ENCODE data around the gene STK32A.

STK32A gene

DNA sequence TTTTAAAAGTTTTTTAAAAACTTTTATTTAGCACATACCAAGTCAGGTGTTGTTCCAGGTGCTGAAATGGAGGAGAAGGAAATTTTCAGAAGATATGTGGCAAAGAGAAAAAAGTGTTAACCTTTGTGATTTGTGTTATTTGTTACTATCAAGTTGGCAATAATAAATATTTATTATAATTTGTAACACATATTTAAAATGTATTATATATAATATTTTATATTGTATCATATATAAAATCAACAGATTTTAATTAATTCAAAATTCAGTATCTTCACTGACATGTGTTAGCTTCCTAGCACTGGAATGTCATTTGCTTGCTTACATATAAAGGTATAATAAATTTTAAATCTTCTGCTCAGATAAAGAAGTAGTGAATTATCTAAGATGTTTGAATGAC, 71.5 kb downstream of the STK32A start:
- no peaks in the 10 kb centered on the region for H3K36me3 Mint-ChIP-seq
- no peaks in the 10 kb centered on the region for H3K27me3 Mint-ChIP-seq
- peaks cover 6% of the 10 kb centered on the region for H3K9me3 Mint-ChIP-seq (ENCODE audit: low read depth)
- no peak overlapping the region for H3K27ac Mint-ChIP-seq
- H3K4me3 Mint-ChIP-seq: no peak overlapping the region
- H3K4me1 Mint-ChIP-seq (ENCODE audit: low read depth): no peaks in the 10 kb centered on the region

DNA sequence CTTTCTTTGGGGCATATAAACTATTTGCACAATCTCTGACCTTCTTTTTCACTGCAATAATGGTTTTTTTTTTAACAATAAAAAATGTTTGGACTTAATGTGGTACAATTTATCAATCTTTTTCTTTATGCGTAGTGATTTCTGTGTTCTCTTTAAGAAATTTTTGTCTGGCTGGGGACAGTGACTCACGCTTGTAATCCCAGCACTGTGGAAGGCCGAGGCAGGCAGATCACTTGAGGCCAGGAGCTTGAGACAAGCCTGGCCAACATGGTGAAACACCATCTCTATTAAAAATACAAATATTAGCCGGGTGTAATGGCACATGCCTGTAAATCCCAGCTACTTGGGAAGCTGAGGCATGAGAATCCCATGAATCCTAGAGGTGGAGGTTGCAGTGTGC, 72.3 kb downstream of the STK32A start:
- Mint-ChIP-seq H3K36me3 (no peaks in the 10 kb centered on the region), H3K9me3 (ENCODE audit: low read depth) (peaks cover 6% of the 10 kb centered on the region), H3K4me3 (no peak overlapping the region), H3K27ac (no peak overlapping the region), H3K4me1 (ENCODE audit: low read depth) (no peaks in the 10 kb centered on the region), H3K27me3 (no peaks in the 10 kb centered on the region)

DNA sequence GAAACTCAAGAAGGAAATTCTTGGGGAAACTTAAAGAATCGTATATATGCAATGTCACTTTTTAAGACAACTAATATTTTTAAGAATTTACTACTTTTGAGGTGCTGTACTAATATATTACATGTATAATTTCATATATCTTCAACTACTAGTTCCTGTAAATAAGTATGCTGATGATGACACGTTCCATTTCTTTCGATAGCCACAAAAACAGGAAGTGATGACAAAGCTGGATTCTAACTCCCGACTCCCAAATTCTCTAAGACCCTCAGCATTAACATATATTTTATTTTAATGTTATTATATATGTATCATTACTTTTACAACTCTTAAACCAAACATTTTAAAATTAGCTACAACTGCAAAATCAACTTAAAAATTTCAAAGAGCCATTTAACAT, 74.8 kb downstream of the STK32A start:
- Mint-ChIP-seq H3K4me3 (no peak overlapping the region), H3K27me3 (no peaks in the 10 kb centered on the region), H3K36me3 (no peaks in the 10 kb centered on the region), H3K4me1 (ENCODE audit: low read depth) (no peaks in the 10 kb centered on the region), H3K27ac (no peak overlapping the region), H3K9me3 (ENCODE audit: low read depth) (peaks cover under 1% of the 10 kb centered on the region)

DNA sequence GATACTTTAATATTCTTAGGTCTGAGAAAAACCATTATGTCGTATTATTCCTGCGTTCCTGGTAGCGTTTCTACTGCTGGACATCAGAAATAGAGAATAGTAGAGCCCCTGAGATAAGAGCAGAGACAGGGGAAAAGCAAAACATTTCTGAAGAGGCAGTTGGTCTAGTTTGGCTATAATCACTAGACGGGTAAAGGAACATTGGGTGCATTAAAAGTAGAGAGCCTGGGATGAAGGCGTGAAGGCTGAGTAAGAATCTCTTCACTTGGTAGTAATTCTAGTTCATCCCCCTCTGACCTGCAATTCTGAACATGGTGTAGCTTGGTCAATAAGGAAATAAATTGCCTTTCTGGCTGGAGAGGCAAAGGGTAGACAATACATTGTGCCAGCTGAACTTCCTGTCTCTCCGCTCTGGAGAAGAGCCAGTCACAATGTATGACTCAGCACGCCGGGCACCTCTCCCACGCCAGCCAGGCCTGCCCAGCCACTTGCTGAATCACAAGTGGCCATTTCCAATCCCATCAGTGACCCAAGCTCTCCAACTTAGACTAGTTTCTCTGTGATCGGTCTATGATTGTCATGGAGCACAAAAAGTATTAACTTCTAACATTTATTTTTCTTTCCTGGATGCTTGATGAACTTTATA, 75.4 kb downstream of the STK32A start:
- Mint-ChIP-seq H3K9me3 (ENCODE audit: low read depth) (no peaks in the 10 kb centered on the region), H3K4me3 (no peak overlapping the region), H3K4me1 (ENCODE audit: low read depth) (no peaks in the 10 kb centered on the region), H3K27ac (no peak overlapping the region), H3K36me3 (no peaks in the 10 kb centered on the region), H3K27me3 (no peaks in the 10 kb centered on the region)

DNA sequence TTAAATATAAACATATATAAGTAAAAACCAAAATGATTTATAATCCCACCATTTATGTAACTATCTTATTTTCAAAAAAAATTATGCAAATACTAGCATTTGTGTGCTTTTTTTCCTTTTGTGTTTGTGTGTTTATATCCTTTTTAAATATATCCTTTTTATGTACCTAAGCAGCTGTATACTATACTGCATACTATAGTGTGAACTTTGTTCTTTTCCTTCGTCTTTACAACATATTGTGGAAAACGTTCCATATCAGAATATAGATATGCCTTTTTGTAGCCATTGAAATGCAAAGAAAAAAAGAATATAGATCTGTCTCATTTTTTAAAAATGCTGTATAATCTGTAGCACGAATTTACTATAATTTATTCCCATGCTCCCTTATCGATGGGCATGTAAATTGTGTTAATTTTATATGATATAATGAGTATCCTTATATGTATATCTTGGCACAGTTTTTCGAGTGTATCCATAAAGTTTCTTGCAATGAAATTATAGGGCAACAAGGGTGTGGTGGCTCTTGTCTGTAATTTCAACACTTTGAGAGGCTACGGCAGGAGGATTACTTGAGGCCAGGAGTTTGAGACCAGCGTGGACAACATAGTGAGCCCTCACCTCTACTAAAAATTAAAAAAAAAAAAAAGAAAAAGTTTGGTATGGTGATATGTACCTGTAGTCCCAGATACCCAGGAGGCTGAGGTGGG, 83.3 kb downstream of the STK32A start:
- Mint-ChIP-seq H3K4me1 (ENCODE audit: low read depth) (no peaks in the 10 kb centered on the region), H3K4me3 (no peak overlapping the region), H3K9me3 (ENCODE audit: low read depth) (no peaks in the 10 kb centered on the region), H3K27me3 (no peaks in the 10 kb centered on the region), H3K36me3 (no peaks in the 10 kb centered on the region), H3K27ac (no peak overlapping the region)

DNA sequence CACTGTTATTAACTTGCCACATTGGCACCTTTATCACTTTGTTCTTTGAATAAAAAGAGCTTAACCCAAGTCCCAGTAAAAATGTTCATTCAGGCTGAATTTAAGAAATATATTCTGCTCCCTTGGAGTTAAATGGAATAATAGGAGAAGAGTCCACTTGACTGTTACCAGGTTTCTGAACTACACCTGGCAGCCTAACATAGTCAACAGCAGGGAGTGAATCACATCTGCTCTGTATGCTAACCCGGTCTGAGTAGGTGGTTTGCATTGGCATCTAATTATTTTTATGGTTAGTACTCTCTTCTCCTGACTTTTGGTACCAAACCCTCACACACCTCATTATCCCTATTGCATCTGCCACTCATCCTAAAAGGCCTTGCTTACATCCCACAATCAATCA, 86.7 kb downstream of the STK32A start:
- Mint-ChIP-seq H3K36me3 (no peaks in the 10 kb centered on the region), H3K4me3 (no peak overlapping the region), H3K27me3 (no peaks in the 10 kb centered on the region), H3K27ac (no peak overlapping the region), H3K4me1 (ENCODE audit: low read depth) (no peaks in the 10 kb centered on the region), H3K9me3 (ENCODE audit: low read depth) (no peaks in the 10 kb centered on the region)

DNA sequence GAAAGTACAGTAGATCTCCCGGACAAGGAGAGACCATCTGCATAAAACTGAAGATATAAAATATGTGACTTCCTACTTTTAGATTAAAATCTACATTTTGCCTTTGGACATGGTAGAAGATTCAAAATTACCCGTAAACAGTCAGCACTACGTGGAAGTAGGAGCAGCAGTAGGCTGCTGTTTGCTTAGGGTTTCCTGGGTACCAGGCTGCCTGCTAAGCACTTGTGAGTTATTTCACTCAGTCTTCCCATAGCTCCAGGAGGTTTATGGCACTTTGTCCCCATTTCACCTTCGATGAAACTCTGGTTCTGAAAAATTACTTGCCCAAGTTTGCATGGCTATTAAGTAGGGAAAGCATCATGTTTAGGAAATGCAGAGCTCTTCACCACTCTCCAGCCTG, 92.6 kb downstream of the STK32A start:
- Mint-ChIP-seq H3K9me3 (ENCODE audit: low read depth) (no peaks in the 10 kb centered on the region), H3K4me1 (ENCODE audit: low read depth) (no peaks in the 10 kb centered on the region), H3K4me3 (no peak overlapping the region), H3K27me3 (no peaks in the 10 kb centered on the region), H3K36me3 (no peaks in the 10 kb centered on the region), H3K27ac (no peak overlapping the region)

DNA sequence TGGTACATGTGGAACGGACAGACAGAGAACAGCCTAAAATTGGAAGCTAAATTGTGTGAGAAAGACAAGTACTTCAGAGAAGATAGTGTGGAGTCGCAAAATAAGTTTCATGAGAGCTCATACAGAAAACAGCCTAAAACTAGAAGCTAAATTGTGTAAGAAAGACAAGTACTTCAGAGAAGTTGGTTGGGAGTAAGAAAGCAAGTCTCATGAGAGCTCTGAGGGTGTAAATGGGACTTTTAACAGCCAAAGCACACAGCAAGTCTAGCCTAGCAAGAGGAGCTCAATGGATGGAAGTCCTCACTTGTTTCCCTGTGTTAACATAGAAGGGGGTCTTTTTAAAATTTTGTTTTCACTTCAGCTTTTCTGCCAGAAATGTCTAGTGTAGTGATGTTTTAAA, 93.1 kb downstream of the STK32A start:
- no peaks in the 10 kb centered on the region for H3K4me1 Mint-ChIP-seq (ENCODE audit: low read depth)
- H3K4me3 Mint-ChIP-seq: no peak overlapping the region
- H3K27ac Mint-ChIP-seq: no peak overlapping the region
- H3K9me3 Mint-ChIP-seq (ENCODE audit: low read depth): no peaks in the 10 kb centered on the region
- no peaks in the 10 kb centered on the region for H3K27me3 Mint-ChIP-seq
- H3K36me3 Mint-ChIP-seq: no peaks in the 10 kb centered on the region

DNA sequence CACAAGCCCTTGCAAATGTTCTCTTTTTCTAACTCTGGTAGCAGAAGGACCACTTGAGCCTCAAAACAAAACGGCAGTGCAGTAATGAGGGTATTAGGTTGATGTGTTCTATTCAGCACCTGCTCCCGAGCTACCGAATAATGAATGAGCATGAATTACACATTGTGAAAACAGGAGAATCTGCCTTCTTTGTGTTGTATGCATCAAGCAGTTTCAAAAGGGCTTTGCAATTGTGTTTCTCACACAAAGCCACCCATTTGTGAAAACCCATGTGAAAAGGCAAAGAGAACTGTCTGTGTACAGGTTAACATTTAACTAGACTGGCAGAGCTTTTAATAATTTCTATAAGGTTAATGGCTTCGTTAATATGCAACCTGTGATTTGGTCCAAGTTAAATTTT, 97.8 kb downstream of the STK32A start:
- no peaks in the 10 kb centered on the region for H3K4me1 Mint-ChIP-seq (ENCODE audit: low read depth)
- no peaks in the 10 kb centered on the region for H3K9me3 Mint-ChIP-seq (ENCODE audit: low read depth)
- no peaks in the 10 kb centered on the region for H3K36me3 Mint-ChIP-seq
- no peak overlapping the region for H3K4me3 Mint-ChIP-seq
- H3K27ac Mint-ChIP-seq: no peak overlapping the region
- no peaks in the 10 kb centered on the region for H3K27me3 Mint-ChIP-seq

DNA sequence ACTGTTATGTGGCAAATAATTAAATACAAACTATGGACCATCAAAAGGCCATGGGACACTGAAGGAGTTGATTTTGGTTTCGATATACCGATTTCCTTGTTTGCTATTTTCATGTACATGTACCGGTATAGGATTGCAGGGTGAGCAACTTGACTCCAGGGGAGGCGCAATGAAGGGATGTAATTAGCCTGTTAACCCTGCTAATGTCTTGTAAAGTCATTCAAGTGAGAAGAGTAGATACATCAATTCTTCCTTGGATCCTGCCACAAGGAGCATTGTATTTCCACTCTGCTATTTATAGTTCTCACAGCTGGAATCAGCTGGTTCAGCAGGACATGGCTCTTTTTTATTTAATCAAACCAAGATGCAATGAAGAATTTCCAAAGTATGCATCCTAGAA, 102.0 kb downstream of the STK32A start:
- peaks cover 10% of the 10 kb centered on the region for H3K9me3 Mint-ChIP-seq (ENCODE audit: low read depth)
- H3K36me3 Mint-ChIP-seq: no peaks in the 10 kb centered on the region
- H3K4me1 Mint-ChIP-seq (ENCODE audit: low read depth): no peaks in the 10 kb centered on the region
- no peak overlapping the region for H3K27ac Mint-ChIP-seq
- H3K27me3 Mint-ChIP-seq: no peaks in the 10 kb centered on the region
- no peak overlapping the region for H3K4me3 Mint-ChIP-seq

DNA sequence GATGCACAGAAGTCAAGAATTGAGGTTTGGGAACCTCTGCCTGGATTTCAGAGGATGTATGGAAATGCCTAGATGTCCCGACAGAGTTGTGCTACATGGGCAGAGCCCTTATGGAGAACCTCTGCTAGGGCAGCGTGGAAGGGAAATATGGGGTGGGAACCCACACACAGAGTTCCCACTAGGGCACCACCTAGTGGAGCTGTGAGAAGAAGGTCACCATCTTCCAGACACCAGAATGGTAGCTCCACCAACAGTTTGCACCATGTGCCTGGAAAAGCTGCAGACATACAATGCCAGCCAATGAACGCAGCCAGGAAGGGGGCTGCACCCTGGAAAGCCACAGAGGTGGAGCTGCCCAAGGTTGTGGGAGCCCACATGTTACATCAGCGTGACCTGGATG, 104.5 kb downstream of the STK32A start:
- no peaks in the 10 kb centered on the region for H3K36me3 Mint-ChIP-seq
- no peak overlapping the region for H3K4me3 Mint-ChIP-seq
- no peaks in the 10 kb centered on the region for H3K27me3 Mint-ChIP-seq

DNA sequence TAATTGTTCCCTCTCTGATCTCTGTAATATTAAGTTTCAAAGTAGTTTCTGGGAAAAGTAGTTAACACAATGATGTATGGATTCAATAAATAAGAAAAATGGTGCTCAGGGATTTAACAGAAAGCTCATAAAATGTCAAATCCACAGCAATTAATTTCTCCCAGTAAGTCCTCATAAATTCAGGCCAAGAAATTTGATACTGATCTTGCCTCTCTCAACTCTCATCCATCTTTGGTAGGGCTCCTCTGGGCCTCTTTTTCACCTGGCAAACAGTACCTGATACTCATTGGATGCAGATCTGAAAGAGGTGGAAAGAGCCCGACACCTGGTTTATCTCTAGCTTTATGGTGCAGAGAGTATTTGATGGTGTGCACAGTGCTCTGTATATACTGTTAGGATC, 106.1 kb downstream of the STK32A start:
- no peaks in the 10 kb centered on the region for H3K27me3 Mint-ChIP-seq
- H3K27ac Mint-ChIP-seq: no peak overlapping the region
- no peaks in the 10 kb centered on the region for H3K4me1 Mint-ChIP-seq (ENCODE audit: low read depth)

More for the DNA sequence above, 104.5 kb downstream of the STK32A start:
- Mint-ChIP-seq H3K4me1 (ENCODE audit: low read depth) (no peaks in the 10 kb centered on the region), H3K27ac (no peak overlapping the region), H3K9me3 (ENCODE audit: low read depth) (peaks cover 10% of the 10 kb centered on the region)

DNA sequence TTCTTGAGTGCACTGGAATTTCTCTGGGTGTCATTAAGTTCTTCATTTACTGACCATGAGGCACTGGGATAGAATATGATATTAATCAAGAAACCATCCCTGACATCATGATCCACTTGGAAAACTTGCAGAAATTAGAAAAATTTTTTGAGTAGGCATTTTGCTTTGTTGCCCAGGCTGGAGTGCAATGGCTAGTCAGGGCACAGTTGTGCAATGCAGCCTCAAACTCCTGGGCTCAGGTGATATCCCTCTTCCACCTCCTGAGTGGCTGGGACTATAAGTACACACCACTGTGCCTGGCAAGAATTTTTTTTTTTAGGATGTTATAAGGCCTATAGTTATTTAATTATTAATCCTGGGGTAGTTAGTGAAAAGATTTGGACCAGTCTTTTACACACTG, 106.5 kb downstream of the STK32A start:
- peaks cover 10% of the 10 kb centered on the region for H3K9me3 Mint-ChIP-seq (ENCODE audit: low read depth)
- no peaks in the 10 kb centered on the region for H3K36me3 Mint-ChIP-seq
- H3K27ac Mint-ChIP-seq: no peak overlapping the region
- no peaks in the 10 kb centered on the region for H3K27me3 Mint-ChIP-seq
- no peaks in the 10 kb centered on the region for H3K4me1 Mint-ChIP-seq (ENCODE audit: low read depth)
- no peak overlapping the region for H3K4me3 Mint-ChIP-seq

More for the DNA sequence above, 106.1 kb downstream of the STK32A start:
- no peak overlapping the region for H3K4me3 Mint-ChIP-seq
- no peaks in the 10 kb centered on the region for H3K36me3 Mint-ChIP-seq
- peaks cover 10% of the 10 kb centered on the region for H3K9me3 Mint-ChIP-seq (ENCODE audit: low read depth)

DNA sequence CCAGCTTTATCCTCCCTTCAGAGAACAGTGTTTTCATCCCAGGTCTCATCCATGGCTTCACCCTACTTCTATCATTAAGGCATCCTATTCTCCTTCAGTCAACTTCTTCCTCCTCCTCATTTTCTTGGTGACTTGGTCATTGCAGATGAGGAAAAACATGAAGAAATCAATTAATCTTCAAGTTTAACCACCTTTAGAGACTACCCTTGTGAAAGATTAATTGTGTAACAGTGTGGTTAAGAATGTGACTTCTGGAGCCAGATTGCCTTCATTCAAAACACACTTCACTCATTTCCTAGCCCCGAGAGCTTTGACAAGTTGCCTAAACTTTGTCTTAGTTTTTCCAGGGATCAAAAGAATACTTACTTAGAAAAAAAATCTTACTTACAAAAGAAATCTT, 110.0 kb downstream of the STK32A start:
- Mint-ChIP-seq H3K4me1 (ENCODE audit: low read depth) (no peaks in the 10 kb centered on the region), H3K27ac (no peak overlapping the region), H3K9me3 (ENCODE audit: low read depth) (no peaks in the 10 kb centered on the region), H3K4me3 (no peak overlapping the region), H3K36me3 (no peaks in the 10 kb centered on the region), H3K27me3 (no peaks in the 10 kb centered on the region)

DNA sequence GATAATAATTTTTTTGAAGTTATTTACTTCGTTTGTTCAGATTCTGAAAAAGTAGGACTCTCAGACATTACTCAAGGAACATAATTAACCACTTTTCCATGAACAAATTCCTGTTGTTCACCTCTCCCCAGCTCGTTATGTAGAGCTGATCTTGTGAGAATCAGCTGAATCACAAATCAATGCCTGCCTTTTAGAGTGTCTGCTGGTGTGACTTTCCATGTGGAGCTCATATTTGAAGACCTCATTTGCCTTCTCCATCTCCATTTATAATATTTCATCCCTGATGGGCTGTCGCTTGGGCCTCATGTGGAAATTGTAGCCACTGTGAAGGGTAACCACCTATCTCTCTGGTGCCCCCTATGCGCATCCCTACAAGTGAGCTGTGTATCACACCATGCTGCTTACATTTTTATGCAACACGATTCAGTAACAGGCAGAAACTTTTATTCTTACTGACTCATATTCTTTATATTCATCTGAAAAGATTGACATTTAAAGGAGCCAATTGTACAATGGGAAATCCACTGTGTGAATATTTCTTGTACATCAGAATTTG, 111.3 kb downstream of the STK32A start:
- Mint-ChIP-seq H3K27me3 (no peaks in the 10 kb centered on the region), H3K36me3 (no peaks in the 10 kb centered on the region), H3K27ac (no peak overlapping the region), H3K9me3 (ENCODE audit: low read depth) (no peaks in the 10 kb centered on the region), H3K4me1 (ENCODE audit: low read depth) (no peaks in the 10 kb centered on the region), H3K4me3 (no peak overlapping the region)

DNA sequence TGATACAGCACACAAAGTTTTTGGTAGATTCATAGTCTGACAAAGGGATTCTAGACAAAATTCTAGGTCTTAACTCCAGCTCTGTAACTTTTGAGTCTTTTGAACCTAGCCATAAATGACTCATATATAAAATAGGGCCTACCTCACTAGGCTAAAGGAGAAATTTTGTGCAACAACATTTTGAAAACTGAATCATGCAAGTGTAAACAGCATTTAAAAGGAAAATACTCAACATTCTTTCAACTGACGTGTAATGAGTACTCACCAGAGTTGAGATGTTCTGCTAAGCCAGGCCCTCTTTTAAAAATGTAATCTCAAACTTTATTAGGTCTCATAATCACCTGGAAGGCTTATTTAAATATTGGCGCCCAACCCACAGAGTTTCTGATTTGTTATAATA, 113.2 kb downstream of the STK32A start:
- Mint-ChIP-seq H3K27ac (no peak overlapping the region), H3K36me3 (no peaks in the 10 kb centered on the region), H3K27me3 (no peaks in the 10 kb centered on the region), H3K4me3 (no peak overlapping the region), H3K9me3 (ENCODE audit: low read depth) (no peaks in the 10 kb centered on the region), H3K4me1 (ENCODE audit: low read depth) (no peaks in the 10 kb centered on the region)

Data from activated naive CD8-positive, alpha-beta T cell (primary cell).